ENCODE data around the gene KRT86. TPM values are rescaled to one million over a fixed set of nuclear protein-coding genes. Genes with fewer than 3 reads are reported as not detected.

Gene KRT86
- polyA plus RNA-seq, 1 donor (not counting 4 experiments of a cell fraction or from before 2014, with no cell fraction given): not detected

GRCh38 chr12:52258335-52258901 lies 16.0 kb upstream of the KRT86 start:
- H3K4me1 ChIP-seq (ENCODE audit: control insufficient read depth, extremely low read depth, insufficient read depth, low read length): no peaks in the 10 kb centered on the region
- FAIRE-seq (no peak), DNase-seq (ENCODE audit: low read depth, low spot score) (no peak)
- H3K9me1 ChIP-seq (ENCODE audit: control insufficient read depth, extremely low read depth, insufficient read depth, low read length): no peaks in the 10 kb centered on the region
- H3K9ac ChIP-seq (ENCODE audit: control insufficient read depth, extremely low read depth, insufficient read depth, low read length): no peak overlapping the region
- H3K9me3 ChIP-seq (ENCODE audit: control insufficient read depth, low read depth, low read length): no peaks in the 10 kb centered on the region
- TF ChIP-seq EZH2 (IDR thresholded peaks at IDR 0.05; ENCODE audit: low read length) (peak; percentile 24), CTCF (optimal IDR thresholded peaks at IDR 0.05 in 1 of 3, IDR thresholded peaks at IDR 0.05 in 1 of 3, conservative IDR thresholded peaks at IDR 0.05 in 1 of 3; ENCODE audit: extremely low read depth in 1 of 3, insufficient read depth in 2 of 3, low read length in 3 of 3) (no peak)
- H3K27ac ChIP-seq (ENCODE audit: control insufficient read depth, insufficient read depth, low read length): no peak overlapping the region
- peak overlapping the region; percentile 33 for H3K4me2 ChIP-seq (ENCODE audit: control insufficient read depth, extremely low read depth, insufficient read depth, low read depth, low read length)
- no peak overlapping the region for H2AFZ ChIP-seq (ENCODE audit: control insufficient read depth, low read length)
- no peaks in the 10 kb centered on the region for H3K79me2 ChIP-seq (ENCODE audit: control insufficient read depth, insufficient read depth, low read length)
- dilution Hi-C loops (cut with MboI; ENCODE audit: extremely low pct_ligation_motif_present, low sequenced_read_pairs): no loop called here
- no peaks in the 10 kb centered on the region for H4K20me1 ChIP-seq (ENCODE audit: control insufficient read depth, extremely low read depth, insufficient read depth, low read length)
- H3K4me3 ChIP-seq (ENCODE audit: control insufficient read depth in 2 of 3, extremely low read depth in 1 of 3, insufficient read depth in 2 of 3, low read depth in 1 of 3, low read length in 3 of 3): no peak overlapping the region
- H3K36me3 ChIP-seq (ENCODE audit: control insufficient read depth in 2 of 2, extremely low read depth in 1 of 2, insufficient read depth in 2 of 2, low read length in 2 of 2): no peaks in the 10 kb centered on the region
- peaks cover 21% of the 10 kb centered on the region for H3K27me3 ChIP-seq (ENCODE audit: control insufficient read depth, extremely low read depth, insufficient read depth, low read length)

- no peak for FAIRE-seq
- no peak overlapping the region for H3K4me2 ChIP-seq (ENCODE audit: control insufficient read depth, extremely low read depth, insufficient read depth, low read depth, low read length)
Observed at GRCh38 chr12:52259657-52260243, 14.7 kb upstream of the KRT86 start.

More at GRCh38 chr12:52259657-52260243, 14.7 kb upstream of the KRT86 start:
- no peak for TF ChIP-seq EZH2 (IDR thresholded peaks at IDR 0.05; ENCODE audit: low read length)
- no peak for TF ChIP-seq CTCF (optimal IDR thresholded peaks at IDR 0.05 in 1 of 3, IDR thresholded peaks at IDR 0.05 in 1 of 3, conservative IDR thresholded peaks at IDR 0.05 in 1 of 3; ENCODE audit: extremely low read depth in 1 of 3, insufficient read depth in 2 of 3, low read length in 3 of 3)
- Histone ChIP-seq H3K27me3 (ENCODE audit: control insufficient read depth, extremely low read depth, insufficient read depth, low read length) (peaks cover 21% of the 10 kb centered on the region), H3K4me1 (ENCODE audit: control insufficient read depth, extremely low read depth, insufficient read depth, low read length) (no peaks in the 10 kb centered on the region), H2AFZ (ENCODE audit: control insufficient read depth, low read length) (no peak overlapping the region), H3K9me3 (ENCODE audit: control insufficient read depth, low read depth, low read length) (no peaks in the 10 kb centered on the region), H3K9me1 (ENCODE audit: control insufficient read depth, extremely low read depth, insufficient read depth, low read length) (no peaks in the 10 kb centered on the region), H4K20me1 (ENCODE audit: control insufficient read depth, extremely low read depth, insufficient read depth, low read length) (no peaks in the 10 kb centered on the region), H3K36me3 (ENCODE audit: control insufficient read depth in 2 of 2, extremely low read depth in 1 of 2, insufficient read depth in 2 of 2, low read length in 2 of 2) (no peaks in the 10 kb centered on the region), H3K79me2 (ENCODE audit: control insufficient read depth, insufficient read depth, low read length) (no peaks in the 10 kb centered on the region), H3K27ac (ENCODE audit: control insufficient read depth, insufficient read depth, low read length) (no peak overlapping the region), H3K9ac (ENCODE audit: control insufficient read depth, extremely low read depth, insufficient read depth, low read length) (no peak overlapping the region), H3K4me3 (ENCODE audit: control insufficient read depth in 2 of 3, extremely low read depth in 1 of 3, insufficient read depth in 2 of 3, low read depth in 1 of 3, low read length in 3 of 3) (no peak overlapping the region)
- no peak for DNase-seq (ENCODE audit: low read depth, low spot score)
- dilution Hi-C loops (cut with MboI; ENCODE audit: extremely low pct_ligation_motif_present, low sequenced_read_pairs): no loop called here

All from keratinocyte (primary cell).